CD4-positive, alpha-beta T cell (primary cell): Measurements from ENCODE around the gene OTUD4. TPM values are rescaled to one million over a fixed set of nuclear protein-coding genes. Genes with fewer than 3 reads are reported as not detected.
A peak's percentile ranks its signal among the peaks of the same experiment; 100 is the strongest.

Experiments used
- ATAC-seq: fragments of 200-7000 bp; cut with Tn5 transposase; one replicate; pipeline ENCODE4 v1.10.0; 2022; ENCODE audit warnings: mild to moderate bottlenecking; ENCODE audit not compliant: poor library complexity
- CTCF ChIA-PET: fragments of 350-600 bp; sonication (Branson Sonifier 250); formaldehyde crosslinking; loops from one replicate; lab custom pipeline; 2021; ENCODE audit warnings: antibody characterized with exemption, inconsistent platforms; lab: Charles Lee
- POLR2A ChIA-PET: fragments of 350-600 bp; sonication (Branson Sonifier 250); formaldehyde crosslinking; loops from one replicate; lab custom pipeline; 2021; ENCODE audit warnings: antibody characterized with exemption, inconsistent platforms; lab: Charles Lee
- DNase-seq, 14 experiments: peaks; one replicate each; pipeline ENCODE4 v3.0.0-alpha.2; 2013 to 2020; ENCODE audit warnings: mixed read lengths in 2 of 14
- H3K27ac ChIP-seq, 2 donors: one replicate each; pipeline versions ENCODE4 v1.5.1 to v1.7.0; 2013; ENCODE audit warnings: low read length in 2 of 2, low read depth in 1 of 2, mild to moderate bottlenecking in 1 of 2
- H3K27me3 ChIP-seq, 2 experiments: 1 replicate in 1 of 2; 2 replicates in 1 of 2; pipeline versions ENCODE4 v1.6.1 to v1.7.0; 2013; ENCODE audit warnings: low read length in 2 of 2, control low read depth in 1 of 2, mild to moderate bottlenecking in 1 of 2, moderate library complexity in 1 of 2; ENCODE audit not compliant: insufficient read depth in 2 of 2, control insufficient read depth in 1 of 2
- H3K36me3 ChIP-seq: one replicate; pipeline ENCODE4 v1.6.1; 2013; ENCODE audit warnings: low read length, control low read depth; ENCODE audit not compliant: insufficient read depth
- H3K4me1 ChIP-seq: one replicate; pipeline ENCODE4 v1.6.1; 2013; ENCODE audit warnings: low read length, control low read depth; ENCODE audit not compliant: insufficient read depth
- H3K4me3 ChIP-seq: one replicate; pipeline ENCODE4 v1.5.1; 2013; ENCODE audit warnings: mild to moderate bottlenecking, low read length, moderate library complexity
- H3K9me3 ChIP-seq, 2 experiments: 1 replicate in 1 of 2; 2 replicates in 1 of 2; pipeline versions ENCODE4 v1.6.1 to v1.7.0; 2013; ENCODE audit warnings: low read length in 2 of 2, mild to moderate bottlenecking in 2 of 2, control low read depth in 1 of 2, moderate library complexity in 1 of 2; ENCODE audit not compliant: control insufficient read depth in 1 of 2, insufficient read depth in 1 of 2
- H3K27ac Mint-ChIP-seq: one replicate; pipeline ENCODE4 v1.8.0; 2020; ENCODE audit warnings: mixed read lengths
- H3K27me3 Mint-ChIP-seq: one replicate; pipeline ENCODE4 v1.8.0; 2021; ENCODE audit warnings: mixed read lengths
- H3K36me3 Mint-ChIP-seq: one replicate; pipeline ENCODE4 v1.8.0; 2021; ENCODE audit warnings: low read depth, mixed read lengths
- H3K4me1 Mint-ChIP-seq: one replicate; pipeline ENCODE4 v1.8.0; 2021; ENCODE audit warnings: low read depth, mixed read lengths
- H3K4me3 Mint-ChIP-seq: one replicate; pipeline ENCODE4 v1.8.0; 2020; ENCODE audit warnings: mild to moderate bottlenecking, mixed read lengths
- H3K9me3 Mint-ChIP-seq: one replicate; pipeline ENCODE4 v1.8.0; 2020; ENCODE audit warnings: mixed read lengths
- CTCF ChIP-seq: fragments of 200-600 bp; IDR thresholded peaks from one replicate; pipeline ENCODE4 v1.8.0; 2022; ENCODE audit warnings: antibody characterized with exemption, mild to moderate bottlenecking
- intact Hi-C, 2 experiments: fragments of 100-400 bp; cut with DNase I in 1 of 2; cut with micrococcal nuclease in 1 of 2; formaldehyde crosslinking; loops; one replicate each; pipeline versions ENCODE4 v1.15.1 to v1.9.0; 2023 to 2025; cut with DNase I, micrococcal nuclease
- total RNA-seq, 174 experiments: library from RNA in 2 of 174; stranded (reverse) in 2 of 174; gene quantifications; one replicate each; pipeline ENCODE4 v1.2.3 and lab custom pipeline; 2021 to 2026

The OTUD4 gene
- total RNA-seq, 2 experiments from 2014 or later: 75.1 to 81.1 TPM

- H3K36me3 Mint-ChIP-seq: no peaks in the 10 kb centered on the region
These were observed 37.9 kb upstream of the OTUD4 start for GRCh38 chr4:145218251-145218650.

DNA sequence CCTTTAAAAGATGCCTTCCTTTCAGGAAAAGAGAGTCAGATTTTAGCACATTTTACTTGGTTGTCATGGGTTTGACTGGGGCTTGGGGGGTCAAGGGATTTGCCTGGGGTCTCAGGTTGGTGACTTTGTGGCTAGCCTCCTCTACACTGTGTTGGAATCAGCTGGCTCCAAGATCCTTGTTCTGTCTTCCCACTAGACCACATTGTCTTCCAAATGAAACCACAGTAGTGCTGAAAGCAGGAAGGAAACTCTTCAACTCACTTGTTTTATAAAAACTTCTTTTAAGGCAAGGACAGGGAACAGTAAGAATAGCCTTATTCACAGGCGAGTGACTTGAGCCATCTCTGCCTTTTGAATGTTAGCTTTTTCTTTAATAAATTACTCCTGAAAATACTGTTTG lies 37.0 kb upstream of the OTUD4 start:
- ChIA-PET CTCF (no interaction called here), POLR2A (no interaction called here)
- H3K36me3 ChIP-seq: no peaks in the 10 kb centered on the region
- H3K4me1 ChIP-seq: no peaks in the 10 kb centered on the region
- H3K4me3 ChIP-seq: no peak overlapping the region
- no peaks in the 10 kb centered on the region for H3K27me3 ChIP-seq
- TF ChIP-seq CTCF: no peak
- Mint-ChIP-seq H3K36me3 (no peaks in the 10 kb centered on the region), H3K9me3 (no peaks in the 10 kb centered on the region), H3K4me3 (no peak overlapping the region), H3K4me1 (no peaks in the 10 kb centered on the region), H3K27me3 (no peaks in the 10 kb centered on the region), H3K27ac (no peak overlapping the region)
- H3K9me3 ChIP-seq: no peaks in the 10 kb centered on the region
- ATAC-seq: no peak
- DNase-seq: no peak
- intact Hi-C loops: no loop called here
- no peak overlapping the region for H3K27ac ChIP-seq

More at GRCh38 chr4:145218251-145218650, 37.9 kb upstream of the OTUD4 start:
- no peak for DNase-seq
- Histone ChIP-seq H3K4me3 (no peak overlapping the region), H3K36me3 (no peaks in the 10 kb centered on the region), H3K27me3 (no peaks in the 10 kb centered on the region), H3K27ac (no peak overlapping the region), H3K9me3 (no peaks in the 10 kb centered on the region), H3K4me1 (no peaks in the 10 kb centered on the region)
- no peak for TF ChIP-seq CTCF
- no peaks in the 10 kb centered on the region for H3K9me3 Mint-ChIP-seq
- POLR2A ChIA-PET: interaction anchor here (0.6 kb wide), 1 partner anchor 269 kb away, joined by 3 read pairs; no protein-coding TSS in a partner anchor
- no peak overlapping the region for H3K4me3 Mint-ChIP-seq
- H3K27me3 Mint-ChIP-seq: no peaks in the 10 kb centered on the region
- no peak overlapping the region for H3K27ac Mint-ChIP-seq
- H3K4me1 Mint-ChIP-seq: no peaks in the 10 kb centered on the region
- CTCF ChIA-PET: no interaction called here
- intact Hi-C loops: no loop called here
- ATAC-seq: no peak

- DNase-seq (no peak), ATAC-seq (no peak)
- Mint-ChIP-seq H3K9me3 (no peaks in the 10 kb centered on the region), H3K27ac (no peak overlapping the region), H3K4me3 (no peak overlapping the region), H3K27me3 (no peaks in the 10 kb centered on the region), H3K4me1 (no peaks in the 10 kb centered on the region), H3K36me3 (no peaks in the 10 kb centered on the region)
- H3K27me3 ChIP-seq: no peaks in the 10 kb centered on the region
- ChIA-PET CTCF (no interaction called here), POLR2A (no interaction called here)
- no peaks in the 10 kb centered on the region for H3K4me1 ChIP-seq
- H3K9me3 ChIP-seq: no peaks in the 10 kb centered on the region
- H3K27ac ChIP-seq: no peak overlapping the region
- intact Hi-C loops: no loop called here
- no peak overlapping the region for H3K4me3 ChIP-seq
- no peaks in the 10 kb centered on the region for H3K36me3 ChIP-seq
- TF ChIP-seq CTCF: peak; percentile 21
These were observed 36.1 kb upstream of the OTUD4 start for GRCh38 chr4:145216535-145216934.
